HT1080 (cell line): ENCODE results near the gene SYCE1. TPM values are rescaled to one million over a fixed set of nuclear protein-coding genes. Genes with fewer than 3 reads are reported as not detected.
"Not testable (repeated sequence)": the region's sequence is repeated elsewhere in the genome, so short reads cannot be mapped to it uniquely, and the experiment has no call there.

ENCODE experiments used
- DNase-seq: peaks from one replicate; pipeline ENCODE4 v3.0.0-alpha.2; 2015; ENCODE audit warnings: low read depth
- total RNA-seq: library from RNA; depleted of rRNA; stranded (reverse); fragments of >200 nt; shearing (Covaris generic); gene quantifications from 2 replicates; pipeline ENCODE4 v1.2.3, GENCODE V29; 2014

SYCE1 gene
- total RNA-seq, 1 experiment from 2014 or later, result 3.7 TPM

DNA sequence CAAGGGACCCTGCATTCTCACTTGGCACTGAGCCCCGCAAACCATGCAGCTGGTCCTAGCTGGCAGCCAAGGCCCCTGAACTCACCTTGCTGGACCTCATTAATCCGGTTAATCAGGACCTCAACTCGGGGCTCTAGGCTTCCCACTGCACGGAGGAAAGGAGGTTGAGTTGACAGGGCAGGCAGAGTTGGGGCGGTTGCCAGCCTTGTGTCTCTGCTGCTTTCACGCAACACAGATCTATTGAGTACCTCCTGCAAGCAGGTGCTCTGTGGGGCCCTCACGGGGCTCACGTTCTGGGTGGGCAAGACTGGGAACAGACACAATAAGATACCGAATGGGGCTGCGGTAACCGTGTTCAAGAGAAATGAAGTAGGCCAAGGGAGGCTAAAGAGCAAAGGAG lies 6.2 kb downstream of the SYCE1 start:
- DNase-seq, result no peak

DNA sequence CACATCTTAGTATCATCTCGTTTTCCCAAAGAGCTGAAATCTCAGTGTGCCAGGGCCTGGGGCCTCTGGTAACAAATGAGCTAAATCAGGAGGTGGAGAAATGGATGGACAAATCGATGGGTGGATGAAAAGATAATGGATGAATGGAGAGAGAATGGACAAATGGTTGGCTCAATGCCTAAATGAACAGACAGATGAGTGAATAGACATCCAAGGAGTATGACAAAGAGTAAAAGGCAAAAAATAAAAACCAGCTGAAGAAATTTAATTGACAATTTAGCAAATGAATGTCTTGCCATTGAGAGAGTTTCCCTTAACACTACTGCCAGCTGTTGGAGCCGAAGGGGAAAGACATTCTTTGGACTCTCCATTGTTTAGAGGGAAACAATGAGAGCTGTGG lies 8.0 kb downstream of the SYCE1 start:
- no peak for DNase-seq

GRCh38 chr10:133555521-133555920 lies 9.9 kb downstream of the SYCE1 start:
- no peak for DNase-seq

- no peak for DNase-seq
Observed at GRCh38 chr10:133554600-133554999, 10.8 kb downstream of the SYCE1 start.

- no peak for DNase-seq
Observed at GRCh38 chr10:133544506-133544905, 20.9 kb downstream of the SYCE1 start.

DNA sequence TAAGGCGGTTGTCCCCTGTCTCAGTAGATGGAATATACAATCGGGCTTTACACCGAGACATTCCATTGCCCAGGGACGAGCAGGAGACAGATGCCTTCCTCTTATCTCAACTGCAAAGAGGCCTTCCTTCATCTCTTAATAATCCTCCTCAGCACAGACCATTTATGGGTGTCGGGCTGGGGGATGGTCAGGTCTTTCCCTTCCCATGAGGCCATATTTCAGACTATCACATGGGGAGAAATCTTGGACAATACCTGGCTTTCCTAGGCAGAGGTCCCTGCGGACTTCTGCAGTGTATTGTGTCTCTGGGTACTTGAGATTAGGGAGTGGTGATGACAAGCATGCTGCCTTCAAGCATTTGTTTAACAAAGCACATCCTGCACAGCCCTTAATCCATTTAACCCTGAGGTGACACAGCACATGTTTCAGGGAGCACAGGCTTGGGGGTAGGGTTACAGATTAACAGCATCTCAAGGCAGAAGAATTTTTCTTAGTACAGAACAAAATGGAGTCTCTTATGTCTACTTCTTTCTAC lies 23.9 kb downstream of the SYCE1 start:
- not testable (repeated sequence) for DNase-seq

GRCh38 chr10:133537546-133538545 lies 27.5 kb downstream of the SYCE1 start:
- peak; percentile 39 for DNase-seq

DNA sequence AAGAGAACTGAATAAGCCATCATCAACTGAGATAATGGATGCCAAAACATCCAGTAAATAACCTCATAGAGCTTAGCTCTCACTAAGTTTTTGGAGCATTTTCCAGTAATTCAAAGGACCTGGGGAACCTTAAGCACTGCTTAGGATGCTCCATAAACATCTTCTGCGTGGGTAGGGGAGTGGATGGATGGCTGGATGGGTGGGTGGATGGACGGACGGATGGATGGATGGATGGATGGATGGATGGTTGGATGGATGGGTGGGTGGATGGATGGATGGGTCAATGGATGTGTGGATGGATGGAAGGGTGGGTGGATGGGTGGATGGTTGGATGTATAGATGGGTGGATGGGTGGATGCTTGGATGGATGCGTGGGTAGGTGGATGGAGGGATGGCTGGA lies 29.2 kb downstream of the SYCE1 start:
- no peak for DNase-seq

DNA sequence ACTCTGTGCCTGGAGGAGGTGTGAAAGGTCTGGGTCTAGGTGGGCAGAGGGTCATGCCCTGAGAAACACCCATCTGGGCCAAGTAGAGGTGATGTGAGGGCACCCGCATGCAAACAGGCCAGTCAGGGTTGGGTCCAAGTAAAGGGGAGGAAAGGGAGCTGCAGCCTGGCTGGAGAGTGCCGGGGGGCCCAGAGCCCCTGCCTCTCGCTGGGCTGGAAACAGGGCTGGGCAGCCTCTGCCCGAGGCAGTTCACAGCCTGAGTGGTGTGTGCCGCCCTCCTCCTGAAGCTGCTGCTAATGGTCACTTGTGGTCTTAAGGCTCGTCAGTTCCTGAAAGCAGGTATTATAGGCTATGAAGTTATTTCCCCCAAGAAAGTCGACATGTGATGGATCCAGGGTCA lies 31.0 kb downstream of the SYCE1 start:
- DNase-seq, result no peak

- DNase-seq, result no peak
Observed at GRCh38 chr10:133532871-133533270, 32.5 kb downstream of the SYCE1 start.

DNA sequence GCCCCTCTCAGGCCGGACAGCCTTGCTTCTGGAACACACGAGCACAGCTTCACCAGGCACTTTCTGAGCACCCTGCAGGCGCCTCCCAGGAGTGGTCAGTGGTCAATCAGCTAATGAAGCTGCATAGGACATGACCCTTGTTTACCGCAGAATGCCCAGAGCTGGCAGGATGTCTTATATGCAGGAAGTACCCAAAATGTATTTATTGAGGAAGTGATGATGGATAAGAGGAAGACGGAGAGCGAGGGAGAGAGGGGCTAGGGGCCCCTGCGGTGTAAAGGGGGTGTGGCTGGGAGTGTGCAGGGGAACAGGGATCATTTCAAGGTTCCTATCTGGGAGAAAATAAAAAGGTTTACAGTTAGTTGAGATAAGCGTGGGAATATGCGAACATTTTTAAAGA lies 34.9 kb downstream of the SYCE1 start:
- DNase-seq, result no peak

DNA sequence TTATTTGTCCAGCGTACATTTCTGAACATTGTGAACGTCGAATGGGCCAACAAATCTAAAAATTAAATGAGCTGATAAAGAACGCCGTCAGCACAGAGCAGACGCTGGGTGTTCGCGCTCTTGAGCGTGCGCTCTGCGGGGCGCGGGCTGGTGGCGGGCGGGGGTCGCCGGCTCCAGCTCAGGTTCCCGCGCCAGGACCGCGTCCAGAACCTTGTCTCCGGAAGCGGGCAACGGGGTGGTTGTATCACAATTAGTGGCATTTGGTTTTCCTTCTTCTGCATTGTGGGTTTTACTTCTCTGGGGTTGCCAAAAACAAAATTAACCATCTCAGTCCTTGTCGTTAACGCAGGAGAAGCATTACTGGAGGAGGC lies 35.8 kb downstream of the SYCE1 start:
- DNase-seq, result no peak

GRCh38 chr10:133528845-133529575 lies 36.4 kb downstream of the SYCE1 start:
- no peak for DNase-seq

- DNase-seq, result no peak
Observed at GRCh38 chr10:133528296-133528844, 37.0 kb downstream of the SYCE1 start.

DNA sequence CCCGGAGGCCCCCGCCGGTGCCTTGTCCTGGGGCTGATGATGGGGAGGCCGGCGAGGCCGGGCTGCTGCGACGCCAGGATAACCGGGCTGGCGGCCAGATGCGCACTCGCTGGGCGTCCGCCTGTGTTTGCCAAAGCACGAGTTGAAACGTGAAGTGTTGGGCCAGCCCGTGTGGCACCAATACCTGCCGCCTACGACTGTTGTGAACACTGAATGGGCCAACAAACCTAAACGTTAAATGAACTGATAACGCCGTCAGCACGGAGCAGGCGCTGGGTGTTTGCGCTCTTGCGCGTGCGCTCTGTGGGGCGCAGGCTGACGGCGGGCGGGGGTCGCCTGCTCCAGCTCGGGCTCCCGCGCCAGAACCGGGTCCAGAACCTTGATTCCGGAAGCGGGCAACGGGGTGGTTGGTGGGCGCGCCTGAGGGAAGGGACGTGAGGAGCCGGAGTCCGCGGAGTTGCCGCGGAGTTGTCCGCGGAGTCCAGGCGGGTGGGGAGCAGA lies 37.6 kb downstream of the SYCE1 start:
- DNase-seq, result no peak

GRCh38 chr10:133526957-133527588 lies 38.3 kb downstream of the SYCE1 start, which contains the start of gene CYP2E1:
Gene CYP2E1, plus strand, starts transcription at chr10:133527363. Its CDS starts 33 bp downstream, at chr10:133527396.
- no peak for DNase-seq

GRCh38 chr10:133525444-133525843 lies 39.9 kb downstream of the SYCE1 start:
- no peak for DNase-seq

GRCh38 chr10:133523631-133524203 lies 41.7 kb downstream of the SYCE1 start:
- DNase-seq, result no peak

DNA sequence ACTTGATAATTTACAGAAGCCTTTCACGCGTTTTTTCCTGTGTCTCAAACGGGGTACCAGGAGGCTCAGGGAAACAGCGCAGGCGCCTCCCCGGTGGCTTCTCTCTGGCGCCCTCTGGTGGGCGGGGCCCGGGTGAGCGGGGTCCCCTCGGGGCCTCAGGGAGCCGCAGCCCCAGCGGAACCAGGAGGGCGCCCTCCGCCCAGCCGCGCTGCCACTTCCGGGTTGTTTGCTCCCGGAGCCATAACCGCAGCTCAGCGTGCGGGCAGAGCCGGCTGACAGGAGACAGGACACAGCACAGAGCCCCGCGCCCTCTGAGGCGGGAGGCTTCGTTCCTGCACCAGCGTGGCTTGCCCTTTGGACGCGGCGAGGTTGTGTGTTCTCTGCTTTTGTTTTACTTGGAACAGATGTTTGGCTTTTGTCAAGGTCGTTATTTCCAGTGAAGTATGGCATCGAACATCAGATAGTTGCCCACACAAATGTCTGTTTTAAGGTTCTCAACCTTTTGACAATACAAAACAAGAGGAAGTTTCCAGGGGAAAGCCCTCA lies 45.1 kb downstream of the SYCE1 start:
- DNase-seq, result peak; percentile 79

DNA sequence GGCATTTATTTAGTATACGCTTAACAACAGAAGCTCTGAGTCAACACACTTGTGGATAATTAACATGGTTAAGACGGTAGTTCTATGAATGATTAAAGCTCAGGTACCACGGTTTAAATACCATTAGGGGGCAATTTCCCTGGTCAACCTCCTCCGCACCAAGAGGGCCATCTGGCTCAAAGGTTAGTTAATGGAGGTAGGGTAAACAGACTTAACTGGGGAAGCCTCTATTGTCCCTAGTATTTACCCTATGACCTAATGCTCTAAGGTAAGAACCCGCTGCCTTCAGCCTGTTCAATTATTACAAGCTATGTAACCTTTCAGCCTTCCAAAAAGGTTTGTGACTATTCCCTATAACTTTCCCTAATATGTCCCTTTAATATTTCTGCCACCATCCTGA lies 46.9 kb downstream of the SYCE1 start:
- DNase-seq, result not testable (repeated sequence)
